C1 segment of cervical spinal cord (tissue), 14 donors: Measurements from ENCODE around the gene STK24.
"Not testable (repeated sequence)": the region's sequence is repeated elsewhere in the genome, so short reads cannot be mapped to it uniquely, and the experiment has no call there.

Source experiments
- DNase-seq, 14 donors: peaks; one replicate each; lab custom pipeline; 2025; lab: John Stamatoyannopoulos, UW

STK24 gene

DNA sequence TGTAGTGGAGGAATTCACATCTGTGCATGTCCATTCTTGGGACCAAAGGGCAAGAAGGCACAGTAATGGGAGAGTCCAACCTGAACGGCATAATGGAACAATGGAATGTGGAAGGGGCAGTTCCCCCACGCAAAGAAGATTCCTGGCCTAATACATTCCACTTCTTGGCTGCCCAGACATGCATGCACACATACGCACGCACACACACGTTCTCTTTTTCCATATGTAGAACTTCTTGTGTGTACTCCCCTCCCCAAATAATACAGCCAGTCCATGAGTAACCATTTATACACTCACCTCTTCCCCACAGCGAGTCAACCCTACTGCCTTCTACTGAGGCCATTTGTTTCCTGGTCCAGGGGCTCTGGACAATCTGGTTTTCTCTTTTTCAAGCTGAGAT lies 6.0 kb upstream of the STK24 start:
- no peak for DNase-seq

DNA sequence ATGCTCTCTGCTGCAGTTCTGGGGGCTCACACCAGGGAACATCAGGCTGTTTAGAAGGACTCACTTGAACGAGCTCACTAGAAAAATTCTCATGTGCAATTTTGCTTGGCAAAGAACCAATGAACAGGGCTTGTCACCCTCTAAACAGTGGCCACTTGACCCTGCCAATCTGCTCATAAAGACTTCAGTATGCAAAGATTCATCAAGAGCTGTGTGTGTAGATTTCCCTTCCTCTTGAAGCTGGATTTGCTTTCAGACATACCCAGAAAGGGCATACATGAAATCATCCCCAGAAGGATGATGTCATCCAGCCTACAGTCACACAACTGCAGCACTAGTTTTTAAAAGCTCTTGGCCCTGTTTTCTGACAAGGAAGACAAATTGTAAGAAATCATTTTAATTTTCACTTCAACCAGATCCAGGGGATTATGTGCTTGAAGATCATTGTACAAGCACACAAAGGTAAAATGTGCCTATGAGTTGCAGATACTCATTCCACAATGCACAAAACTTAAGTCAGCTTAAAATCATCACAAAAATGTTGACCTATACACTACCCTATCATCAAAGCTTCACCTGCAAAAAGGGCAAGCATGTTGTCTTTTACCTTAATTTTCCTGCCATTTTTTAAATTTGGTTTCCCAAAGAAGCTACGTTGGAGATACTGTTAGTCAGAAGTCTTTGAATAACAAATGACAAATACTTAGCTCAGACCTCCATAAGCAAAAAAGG lies 5.2 kb upstream of the STK24 start:
- no peak for DNase-seq

DNA sequence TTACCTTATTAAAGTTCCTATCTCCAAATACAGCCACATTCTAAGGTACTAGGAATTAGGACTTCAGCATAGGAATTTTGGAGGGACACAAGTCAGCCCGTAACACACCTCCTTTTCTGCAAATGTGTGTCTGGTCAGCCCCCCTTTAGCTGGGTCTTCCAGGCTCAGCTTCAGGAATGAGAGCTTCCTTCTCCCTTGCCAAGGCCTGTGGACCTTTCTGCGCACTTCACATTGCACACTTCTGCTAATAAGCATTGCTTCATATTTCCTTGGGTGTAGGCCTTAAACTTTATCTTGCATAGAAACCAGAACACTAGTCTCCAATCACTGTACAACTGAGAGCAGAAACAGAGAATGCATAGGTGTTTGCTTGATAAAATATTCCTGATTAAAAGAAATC lies 4.5 kb upstream of the STK24 start:
- DNase-seq, result no peak

GRCh38 chr13:98580420-98580819 lies 3.5 kb upstream of the STK24 start:
- DNase-seq, result no peak

DNA sequence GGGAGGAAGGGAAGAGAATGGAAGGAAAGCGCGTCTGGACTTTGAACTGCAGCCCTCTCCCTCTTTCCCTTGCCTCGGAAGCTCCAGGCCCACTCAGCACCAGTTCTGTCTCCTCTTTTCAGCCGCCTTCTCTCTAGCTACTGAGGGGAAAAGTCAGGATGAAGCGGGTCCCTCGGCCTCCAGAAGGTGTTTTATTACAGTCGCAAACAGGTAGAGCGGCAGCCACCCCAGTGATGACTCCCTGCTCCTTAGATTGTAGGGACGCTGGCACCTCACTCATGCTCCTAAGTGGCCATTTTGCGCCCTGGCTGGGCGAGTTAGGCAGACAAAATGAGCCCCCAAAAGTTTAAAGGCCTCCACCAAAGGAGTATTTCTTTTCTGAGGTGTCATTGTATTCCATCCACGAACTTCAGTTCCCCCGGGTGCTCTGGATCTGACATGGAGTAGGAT lies 954 bp upstream of the STK24 start:
- DNase-seq, result peak in 4 of 14 donors; percentile 31 to 61 (median 54)

- peak in 7 of 14 donors; percentile 20 to 65 (median 42) for DNase-seq
These were observed 534 bp downstream of the STK24 start for GRCh38 chr13:98576200-98576945.

- DNase-seq, result no peak
These were observed 1.1 kb downstream of the STK24 start for GRCh38 chr13:98575904-98576199.

GRCh38 chr13:98575009-98575903 lies 1.7 kb downstream of the STK24 start:
- DNase-seq, result no peak

DNA sequence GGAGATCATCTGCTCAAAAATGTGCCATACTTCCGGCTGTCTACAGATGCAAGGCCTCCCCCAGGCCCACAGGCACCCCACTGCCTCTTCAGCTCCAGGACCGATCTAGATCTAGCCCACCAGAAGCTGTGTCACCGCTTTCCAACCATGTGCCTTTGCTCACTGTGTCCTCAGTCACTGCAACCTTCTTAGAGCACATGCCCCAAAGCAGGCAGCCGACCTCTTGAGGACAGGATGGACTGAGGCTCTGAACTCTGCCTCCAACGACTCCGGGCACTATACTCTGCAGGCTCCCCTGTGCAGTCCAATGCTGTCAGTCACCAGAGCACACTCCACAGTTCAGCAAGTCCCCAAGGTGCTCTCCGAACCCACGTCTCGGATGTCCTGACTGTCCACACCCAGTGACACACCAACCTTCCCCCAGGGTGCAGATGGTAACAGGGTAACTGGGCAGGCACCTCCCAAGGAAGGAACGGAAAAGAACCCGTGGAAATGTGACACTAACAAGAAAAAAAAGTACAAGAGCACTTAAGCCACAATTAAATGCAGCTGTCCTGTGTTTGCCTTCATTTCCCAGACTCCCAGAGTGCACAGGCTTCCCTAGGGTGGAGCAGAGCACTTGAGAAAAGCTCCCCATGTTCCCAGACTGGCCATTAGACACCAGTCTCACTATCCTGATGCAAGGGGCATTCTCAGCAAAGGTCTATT lies 4.8 kb downstream of the STK24 start:
- no peak for DNase-seq

GRCh38 chr13:98570929-98571372 lies 6.0 kb downstream of the STK24 start:
- DNase-seq, result peak in 1 of 14 donors; percentile 10

DNA sequence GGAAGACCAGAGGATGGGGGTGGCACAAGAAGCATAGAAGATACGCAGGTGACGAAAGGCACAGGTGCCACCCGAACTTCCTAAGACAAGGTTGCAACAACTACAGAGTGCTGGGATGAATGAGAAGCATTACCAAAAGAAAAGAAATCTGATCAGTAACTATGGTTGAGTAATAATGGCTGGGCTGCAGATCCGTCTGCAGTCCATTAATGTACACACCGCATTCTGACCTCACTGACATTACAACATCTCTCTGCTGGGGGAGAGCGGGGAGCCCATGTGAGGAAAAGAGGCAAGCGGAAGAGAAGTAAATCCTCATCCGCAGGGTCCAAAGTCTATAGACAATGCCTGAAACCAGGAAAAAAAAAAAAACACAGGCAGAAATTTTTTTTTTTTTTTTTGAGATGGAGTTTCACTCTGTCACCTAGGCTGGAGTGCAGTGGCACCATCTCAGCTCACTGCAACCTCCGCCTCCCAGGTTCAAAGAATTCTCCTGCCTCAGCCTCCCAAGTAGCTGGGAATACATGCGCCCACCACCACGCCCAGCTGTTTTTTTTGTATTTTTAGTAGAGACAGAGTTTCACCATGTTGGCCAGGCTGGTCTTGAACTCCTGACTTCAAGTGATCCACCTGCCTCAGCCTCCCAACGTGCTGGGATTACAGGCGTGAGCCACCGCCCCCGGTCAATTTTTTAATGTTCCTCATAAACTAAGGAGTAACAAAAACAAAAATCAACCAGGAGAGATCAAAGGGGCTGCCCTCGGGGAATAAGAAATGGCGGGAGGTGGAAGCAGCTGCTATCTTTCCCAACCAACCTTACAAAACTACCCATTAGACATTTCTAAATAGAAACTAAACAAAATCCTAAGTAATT lies 7.2 kb downstream of the STK24 start:
- not testable (repeated sequence) for DNase-seq

DNA sequence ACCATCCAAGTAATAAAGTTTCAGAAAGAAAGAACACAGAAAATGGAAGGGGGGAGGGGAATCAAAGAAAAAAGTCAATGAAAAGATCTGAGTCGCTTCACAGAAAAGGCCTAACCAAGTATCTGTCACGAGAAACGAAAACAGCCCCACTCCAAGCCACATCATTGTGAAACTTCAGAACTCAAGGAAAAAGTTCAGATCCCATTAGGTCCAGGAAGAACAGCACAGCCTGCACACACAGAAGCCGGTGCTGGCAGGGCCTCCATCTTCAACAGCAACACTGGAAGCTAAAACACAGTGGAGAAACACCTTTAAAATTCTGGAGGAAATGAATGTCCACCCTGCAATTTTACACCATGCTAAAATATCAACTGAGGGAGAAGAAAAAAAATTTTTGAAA lies 8.0 kb downstream of the STK24 start:
- DNase-seq, result no peak

DNA sequence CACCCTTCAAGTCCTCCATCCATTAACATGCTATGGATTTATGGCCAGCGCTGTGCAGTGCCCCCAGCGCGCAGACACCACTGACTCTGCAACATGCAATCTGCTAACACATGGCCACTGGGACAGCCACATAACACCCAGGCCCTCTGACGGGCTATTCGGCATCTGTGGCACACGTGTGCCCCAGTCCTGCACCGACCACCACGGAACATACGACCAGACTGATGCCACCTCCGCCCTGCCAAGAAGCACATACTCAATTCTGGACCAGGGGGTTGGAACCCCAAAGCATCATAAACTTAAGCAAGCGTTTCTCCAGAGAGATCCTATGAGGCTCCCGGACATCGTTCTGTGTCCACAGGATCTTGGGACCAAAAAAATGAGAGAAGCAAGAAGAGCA lies 9.8 kb downstream of the STK24 start:
- DNase-seq, result no peak

DNA sequence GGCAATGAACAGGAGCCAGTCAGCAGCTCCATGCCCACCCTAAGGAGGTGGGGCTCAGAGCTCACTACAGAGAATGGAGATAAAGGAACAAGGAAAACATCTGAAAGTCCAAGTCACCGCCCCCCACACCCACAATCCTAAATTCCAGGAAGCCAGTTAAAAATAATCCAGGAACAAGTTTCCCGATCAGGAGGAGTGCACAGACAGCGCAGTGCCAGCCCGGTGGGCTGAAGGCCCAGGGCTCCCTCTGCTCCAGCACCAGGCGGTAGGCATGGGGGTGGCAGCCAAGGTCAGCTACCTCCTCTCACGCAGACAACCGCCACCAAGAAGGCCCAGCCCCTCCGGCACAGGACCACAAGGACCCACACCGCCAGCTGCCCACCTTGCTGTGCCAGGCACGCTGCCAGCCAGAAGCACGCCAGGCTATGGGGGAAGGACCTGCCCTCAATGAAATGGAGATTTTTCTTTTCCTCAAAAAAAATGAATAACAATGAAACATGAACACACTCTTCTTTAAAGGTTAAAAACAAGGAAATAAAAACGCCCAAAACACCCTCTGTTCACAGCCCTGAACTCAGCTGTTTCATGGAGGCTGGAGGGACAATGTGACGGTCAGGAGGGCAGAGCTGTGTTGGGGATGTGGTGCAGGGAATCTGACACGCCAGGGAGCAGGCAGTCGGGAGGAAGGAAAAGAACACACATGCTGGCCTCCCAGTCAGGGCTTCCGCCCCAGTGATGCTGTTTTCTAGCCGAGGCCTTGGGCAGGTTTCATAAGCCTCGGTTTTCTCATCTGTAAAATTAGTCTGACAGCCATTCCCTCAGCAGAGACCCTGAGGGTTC lies 11.0 kb downstream of the STK24 start:
- peak in 2 of 14 donors; percentile 34 to 52 for DNase-seq

- no peak for DNase-seq
These were observed 12.7 kb downstream of the STK24 start for GRCh38 chr13:98564204-98564603.

- DNase-seq, result no peak
These were observed 13.8 kb downstream of the STK24 start for GRCh38 chr13:98563071-98563470.

DNA sequence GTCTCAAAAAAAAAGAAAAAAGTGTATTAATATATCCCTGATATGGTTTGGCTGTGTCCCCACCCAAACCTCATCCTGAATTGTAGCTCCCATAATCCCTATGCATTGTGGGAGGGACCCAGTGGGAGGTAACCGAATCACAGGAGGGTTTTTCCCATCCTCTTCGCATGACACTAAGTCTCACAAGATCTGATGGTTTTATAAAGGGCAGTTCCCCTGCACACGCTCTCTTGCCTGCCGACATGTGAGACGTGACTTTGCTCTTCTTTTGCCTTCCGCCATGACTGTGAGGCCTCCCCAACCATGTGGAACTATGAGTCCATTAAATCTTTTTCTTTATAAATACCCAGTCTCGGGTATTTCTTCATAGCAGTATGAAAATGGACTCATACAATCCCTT lies 17.7 kb downstream of the STK24 start:
- DNase-seq, result no peak

- DNase-seq, result no peak
These were observed 18.7 kb downstream of the STK24 start for GRCh38 chr13:98557937-98558792.
